ENCODE results near the gene LILRA6.
A peak's percentile ranks its signal among the peaks of the same experiment; 100 is the strongest.
"Not testable (repeated sequence)": the region's sequence is repeated elsewhere in the genome, so short reads cannot be mapped to it uniquely, and the experiment has no call there.

LILRA6 gene

GRCh38 chr19:54262066-54262465, 19.5 kb upstream of the LILRA6 start:
- DNase-seq, result no peak

DNA sequence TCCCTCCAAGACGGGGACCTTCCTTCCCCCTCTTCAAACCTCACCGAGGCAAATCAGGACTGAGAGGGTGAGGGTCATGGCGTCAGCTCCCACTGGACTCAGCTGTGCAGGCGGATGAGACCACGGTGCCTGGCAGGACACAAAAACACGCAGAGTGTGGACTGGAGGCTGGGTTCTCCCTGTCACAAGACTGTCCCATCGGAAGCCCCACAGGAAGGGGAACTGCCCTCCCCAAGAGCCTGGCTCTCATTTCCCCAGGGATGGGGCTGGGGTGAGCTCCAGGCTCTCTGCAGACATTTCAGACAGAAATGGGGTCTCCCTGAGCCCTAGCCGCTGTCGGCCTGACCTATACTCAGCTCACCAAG, 14.5 kb upstream of the LILRA6 start, which contains the start of gene LILRB5:
TSS of gene LILRB5 (minus strand) at position 158 of the 365 bp plus-strand sequence. CDS start at position 78, 80 bp downstream.
- no peak for DNase-seq

DNA sequence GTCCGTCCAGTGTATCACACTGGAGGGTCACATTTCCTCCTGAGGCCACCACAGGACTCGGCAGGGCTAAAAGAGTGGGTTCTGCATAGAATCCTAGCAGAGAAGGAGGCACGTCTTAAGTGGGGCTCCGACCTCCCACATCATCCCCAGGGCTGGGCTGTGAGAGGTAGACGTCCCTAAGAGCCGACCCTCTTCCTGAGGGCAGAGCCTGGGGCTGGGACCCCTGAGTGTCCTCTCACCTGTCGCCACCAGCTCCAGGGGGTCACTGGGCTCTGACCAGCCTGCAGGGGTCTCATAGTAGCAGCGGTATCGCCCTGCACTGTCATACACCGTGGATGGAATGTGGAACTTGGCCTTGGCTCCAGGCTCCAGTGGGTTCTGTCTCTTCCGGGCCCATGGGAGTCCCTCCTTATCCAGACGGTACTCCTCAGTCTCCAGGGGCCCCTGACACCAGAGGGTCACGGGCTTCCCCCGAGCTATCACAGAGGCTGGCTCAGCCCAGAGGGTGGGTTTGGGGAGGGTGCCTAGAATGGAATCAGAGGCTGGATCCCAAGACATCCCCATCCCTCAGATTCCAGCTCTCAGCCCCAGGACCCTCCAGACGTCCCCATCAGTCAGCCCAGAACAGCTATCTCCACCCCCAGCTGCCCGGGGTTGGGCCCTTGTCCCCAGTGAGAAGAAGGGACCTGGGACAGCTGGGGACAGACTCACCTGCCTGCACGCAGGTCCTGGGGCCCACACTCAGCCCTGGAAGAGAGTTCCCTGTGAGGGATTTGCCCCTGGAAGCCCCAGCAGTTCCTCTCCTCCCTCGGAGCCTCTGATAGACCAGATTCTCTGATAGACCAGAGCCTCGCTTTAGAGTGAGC, 13.9 kb upstream of the LILRA6 start:
- no peak for DNase-seq

DNA sequence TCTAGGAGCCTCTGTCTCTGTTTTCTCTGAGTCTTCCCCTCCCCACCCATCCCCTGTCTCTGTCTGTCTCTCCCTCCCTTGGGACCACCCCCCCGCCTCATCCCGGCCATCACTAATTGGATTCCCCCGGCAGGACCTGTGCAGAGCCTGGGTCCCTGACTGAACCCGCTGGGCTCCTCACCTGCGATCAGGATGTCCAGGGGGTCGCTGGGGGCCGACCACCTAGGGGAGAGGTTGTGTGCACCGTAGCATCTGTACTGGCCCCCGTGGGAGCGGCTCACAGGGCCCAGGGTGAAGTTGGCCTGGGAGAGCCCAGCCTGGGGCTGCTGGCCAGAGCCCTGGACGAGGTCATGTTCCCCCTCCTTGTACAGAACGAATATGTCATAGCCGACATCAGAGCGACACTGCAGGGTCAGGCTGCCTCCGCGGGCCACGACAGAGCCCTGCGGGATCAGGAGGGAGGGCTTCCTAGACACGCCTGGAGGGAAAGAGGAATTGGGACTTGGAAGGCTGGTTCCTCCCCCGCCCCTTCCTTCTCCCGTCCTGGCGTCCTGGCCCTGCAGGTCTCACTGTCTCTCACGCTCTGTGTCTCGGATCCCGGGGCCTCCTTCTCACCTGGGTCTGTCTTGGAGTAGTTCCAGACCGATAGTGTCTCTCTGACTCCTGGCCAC, 12.7 kb upstream of the LILRA6 start:
- no peak for DNase-seq

GRCh38 chr19:54254195-54254906, 11.8 kb upstream of the LILRA6 start:
- no peak for DNase-seq

DNA sequence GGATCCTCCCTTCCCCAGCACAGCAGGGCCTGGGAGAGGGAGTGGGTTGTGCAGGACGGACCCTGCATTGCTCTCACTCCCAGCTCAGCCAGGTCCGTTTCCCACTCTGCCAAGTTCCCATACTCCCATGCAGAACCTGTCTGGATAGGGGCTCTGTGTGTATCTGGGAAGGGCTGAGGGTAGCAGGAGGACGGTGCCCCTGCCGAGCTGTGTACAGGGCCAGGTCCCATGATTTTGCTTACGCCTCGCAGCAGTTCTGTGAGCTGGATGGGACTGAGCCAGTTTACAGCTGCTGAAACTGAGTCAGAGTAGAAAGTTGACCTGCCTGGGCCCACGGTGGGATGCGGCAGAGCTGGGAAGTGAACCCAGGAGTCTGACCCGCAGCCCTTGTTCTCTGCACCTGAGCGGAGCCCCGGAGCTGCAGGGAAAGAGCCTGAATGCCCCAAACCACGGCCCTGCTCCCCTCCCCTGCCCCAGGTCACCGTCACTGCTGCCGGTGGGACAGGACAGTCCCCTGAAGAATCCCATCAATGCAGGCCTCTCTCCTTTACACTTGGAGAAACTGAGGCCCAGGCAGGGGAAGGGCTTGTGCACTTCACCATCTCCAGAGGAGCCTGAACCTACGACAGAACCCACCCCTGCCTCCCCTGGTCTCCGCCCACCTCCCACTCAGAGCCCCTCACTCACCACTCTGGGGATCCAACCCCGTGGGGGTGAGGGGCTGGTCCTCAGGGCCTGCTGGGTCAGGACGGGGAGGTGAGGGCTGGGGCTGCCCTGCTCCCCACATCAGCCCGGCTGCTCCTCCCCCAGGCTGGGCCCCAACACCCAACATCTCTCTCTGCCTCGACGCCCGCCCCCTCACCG, 11.0 kb upstream of the LILRA6 start:
- DNase-seq, result no peak

- no peak for DNase-seq
Measured at GRCh38 chr19:54252845-54253244, 10.3 kb upstream of the LILRA6 start.

DNA sequence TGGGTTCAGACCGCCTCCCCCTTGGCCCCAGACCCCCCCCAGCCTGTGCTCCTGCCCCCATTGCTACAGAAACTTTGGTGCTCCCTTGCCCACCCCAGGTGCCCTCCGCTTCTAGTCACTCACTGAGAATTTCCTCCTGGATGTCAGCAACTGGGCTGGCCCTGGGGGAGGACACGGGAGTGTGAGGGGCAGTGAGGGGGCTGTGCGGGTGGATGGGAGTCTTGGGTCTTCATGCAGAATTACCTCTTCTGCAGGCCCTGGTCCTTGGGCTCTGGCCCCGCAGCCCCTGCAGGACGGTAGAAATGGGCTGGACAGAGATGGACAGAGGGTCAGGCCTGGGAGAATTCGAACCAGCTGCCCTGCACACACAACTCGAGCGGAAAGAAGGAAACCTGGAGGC, 9.7 kb upstream of the LILRA6 start:
- no peak for DNase-seq

DNA sequence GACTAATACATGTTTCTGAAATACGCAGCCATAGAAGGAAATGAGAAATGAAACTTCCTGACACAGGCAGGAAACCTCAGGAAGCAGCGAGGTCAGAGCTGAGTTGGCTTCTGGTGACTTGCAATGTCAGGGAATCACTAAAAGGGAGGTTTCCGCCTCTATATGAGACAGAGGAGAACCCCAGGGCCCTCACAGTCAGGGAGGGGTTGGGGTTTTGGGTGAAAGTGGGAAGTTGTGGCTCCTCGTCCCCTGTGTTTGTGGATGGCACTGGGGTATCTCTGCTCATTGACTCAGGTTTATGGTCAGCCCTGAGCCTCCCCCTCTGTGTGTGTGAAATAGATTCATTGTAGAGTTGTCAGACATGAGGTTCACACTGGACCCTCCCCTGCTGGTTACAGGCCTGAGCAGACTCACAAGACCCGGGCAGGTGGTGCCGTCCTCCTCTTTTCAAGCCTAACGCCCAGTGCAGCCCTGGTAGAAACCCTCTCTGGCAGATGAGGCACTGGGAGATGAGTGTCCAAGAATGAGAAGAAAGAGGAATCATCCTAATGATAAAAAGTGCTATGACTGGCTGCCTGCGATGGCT, 5.5 kb upstream of the LILRA6 start:
- peak; percentile 54 to 88 for DNase-seq

DNA sequence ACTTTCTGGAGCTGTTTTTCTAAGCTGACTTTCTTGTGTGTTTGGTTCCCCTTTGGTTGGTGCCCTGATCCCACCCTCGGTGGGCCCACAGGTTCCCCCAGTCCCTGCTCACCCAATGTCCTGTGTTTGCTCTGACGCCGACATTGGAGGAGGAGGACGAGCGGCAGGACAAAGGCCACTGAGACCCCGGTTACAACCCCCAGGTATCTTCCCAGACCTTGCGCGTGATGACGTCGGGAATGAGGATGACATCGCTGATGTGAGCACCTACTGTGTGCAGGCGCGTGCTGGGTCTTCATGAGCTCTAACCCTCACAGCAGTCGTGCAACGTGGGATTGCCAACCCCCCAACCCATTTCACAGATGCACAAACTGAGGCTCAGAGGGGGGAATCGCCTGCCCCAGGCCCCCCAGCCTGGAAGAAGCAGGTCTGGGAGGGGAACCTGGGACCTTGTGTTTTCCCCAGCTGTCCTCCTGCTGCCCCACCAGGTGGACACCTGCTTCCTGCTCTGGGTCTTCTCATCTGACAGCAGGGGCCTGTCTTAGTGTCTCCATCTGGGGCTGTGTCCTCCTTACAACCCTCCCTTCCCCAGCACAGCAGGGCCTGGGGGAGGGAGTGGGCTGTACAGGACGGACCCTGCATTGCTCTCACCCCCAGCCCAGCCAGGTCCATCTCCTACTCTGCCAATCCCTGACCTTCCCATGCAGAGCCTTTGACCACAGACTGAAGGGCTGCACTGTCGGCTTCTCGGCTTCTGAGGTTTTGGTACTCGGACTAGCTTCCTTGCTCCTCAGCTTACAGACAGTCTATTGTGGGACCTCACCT, 4.7 kb upstream of the LILRA6 start:
- no peak for DNase-seq

GRCh38 chr19:54245936-54246335, 3.3 kb upstream of the LILRA6 start:
- DNase-seq, result peak in 1 of 2 donors; percentile 9

DNA sequence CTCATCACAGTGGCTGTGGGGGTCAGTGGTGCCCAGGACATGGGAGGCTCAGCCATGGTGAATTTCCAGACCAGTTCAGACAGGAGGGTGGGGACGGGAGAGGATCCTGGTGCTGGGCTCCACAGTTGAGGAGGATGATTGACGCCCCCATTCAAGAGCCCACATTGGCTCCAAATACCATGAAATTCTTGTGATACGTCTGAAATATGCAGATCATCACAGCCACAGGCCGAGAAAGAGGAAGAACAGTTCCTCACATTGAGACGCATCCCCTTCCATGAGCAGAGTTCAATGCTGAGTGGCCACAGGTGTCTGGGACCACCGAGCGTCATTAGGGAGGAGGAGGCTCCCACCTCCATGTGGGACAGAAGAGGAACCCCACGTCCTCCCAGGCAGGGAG, 1.2 kb upstream of the LILRA6 start:
- DNase-seq, result not testable (repeated sequence)

DNA sequence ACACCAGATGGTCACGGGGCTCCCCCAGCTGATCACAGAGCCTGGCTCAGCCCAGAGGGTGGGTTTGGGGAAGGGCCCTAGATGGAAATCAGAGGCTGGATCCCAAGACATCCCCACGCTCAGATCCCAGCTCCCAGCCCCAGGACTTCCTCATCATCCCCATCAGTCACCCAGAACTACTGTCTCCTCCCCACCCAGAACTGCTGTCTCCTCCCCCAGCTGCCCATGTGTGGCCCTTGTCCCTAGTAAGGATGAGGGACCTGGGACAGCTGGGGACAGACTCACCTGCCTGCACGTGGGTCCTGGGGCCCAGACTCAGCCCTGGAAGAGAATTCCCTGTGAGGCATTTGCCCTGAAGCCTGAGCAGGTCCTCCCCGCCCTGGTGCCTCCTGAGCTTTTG, 356 bp downstream of the LILRA6 start:
- not testable (repeated sequence) for DNase-seq

GRCh38 chr19:54240372-54241336, 1.9 kb downstream of the LILRA6 start:
- DNase-seq, result not testable (repeated sequence)

DNA sequence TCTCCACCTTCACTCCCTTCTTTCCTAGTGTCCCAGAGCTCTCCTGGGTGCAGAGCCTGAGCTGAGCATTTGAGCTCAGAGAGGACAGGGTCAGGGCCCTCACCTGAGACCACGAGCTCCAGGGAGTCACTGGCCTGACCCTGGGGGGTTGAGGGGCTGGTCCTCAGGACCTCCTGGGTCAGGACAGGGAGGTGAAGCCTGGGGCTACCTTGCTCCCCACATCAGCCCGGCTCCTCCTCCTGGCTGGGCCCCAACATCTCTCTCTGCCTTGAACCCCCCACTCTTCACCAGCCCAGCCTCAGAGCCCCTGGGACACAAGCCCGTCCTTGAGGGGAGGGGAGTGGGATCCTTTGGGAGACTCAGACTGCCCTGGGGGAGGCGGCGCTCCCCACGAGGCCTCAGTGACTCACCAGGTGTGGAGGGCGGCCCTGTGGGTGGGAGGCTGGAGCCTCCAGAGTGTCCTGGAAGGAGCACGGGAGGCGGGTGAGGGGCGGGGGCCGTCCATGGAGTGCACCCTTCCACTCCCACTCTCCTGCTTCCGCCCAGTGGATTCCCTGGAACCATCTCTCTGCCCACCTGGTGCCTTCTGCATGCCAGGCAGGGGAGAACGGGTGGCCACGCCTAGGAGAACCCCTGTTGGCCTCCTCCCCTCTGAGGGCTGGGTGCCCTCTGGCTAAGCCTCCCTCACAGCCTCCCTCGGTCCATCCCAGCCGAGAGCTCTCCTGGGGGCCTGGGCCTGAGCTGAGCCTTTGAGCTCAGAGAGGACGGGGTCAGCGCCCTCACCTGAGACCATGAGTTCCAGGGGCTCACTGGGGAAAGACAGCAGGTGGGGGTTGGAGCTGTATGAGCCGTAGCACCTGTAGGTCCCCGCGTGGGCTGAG, 2.9 kb downstream of the LILRA6 start:
- DNase-seq, result not testable (repeated sequence)

DNA sequence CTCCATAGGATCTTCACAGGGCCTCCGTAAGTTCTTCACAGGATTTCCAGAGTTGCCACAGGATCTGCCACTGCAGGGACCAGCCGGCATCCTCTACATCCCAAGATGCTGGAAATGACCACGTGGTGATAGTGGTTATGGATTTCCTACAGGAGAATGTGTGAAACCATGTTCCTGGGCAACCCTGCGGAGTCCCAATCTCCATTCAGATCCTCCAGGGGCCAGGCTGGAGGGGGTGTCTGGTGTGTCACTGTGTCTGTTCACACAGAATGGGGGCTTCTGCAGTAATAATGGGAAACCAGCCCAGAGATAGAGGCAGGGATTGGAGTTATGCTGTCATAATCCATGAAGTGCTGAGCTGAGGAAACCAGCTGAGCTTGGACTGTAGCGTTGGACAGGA, 8.6 kb downstream of the LILRA6 start:
- DNase-seq, result no peak

DNA sequence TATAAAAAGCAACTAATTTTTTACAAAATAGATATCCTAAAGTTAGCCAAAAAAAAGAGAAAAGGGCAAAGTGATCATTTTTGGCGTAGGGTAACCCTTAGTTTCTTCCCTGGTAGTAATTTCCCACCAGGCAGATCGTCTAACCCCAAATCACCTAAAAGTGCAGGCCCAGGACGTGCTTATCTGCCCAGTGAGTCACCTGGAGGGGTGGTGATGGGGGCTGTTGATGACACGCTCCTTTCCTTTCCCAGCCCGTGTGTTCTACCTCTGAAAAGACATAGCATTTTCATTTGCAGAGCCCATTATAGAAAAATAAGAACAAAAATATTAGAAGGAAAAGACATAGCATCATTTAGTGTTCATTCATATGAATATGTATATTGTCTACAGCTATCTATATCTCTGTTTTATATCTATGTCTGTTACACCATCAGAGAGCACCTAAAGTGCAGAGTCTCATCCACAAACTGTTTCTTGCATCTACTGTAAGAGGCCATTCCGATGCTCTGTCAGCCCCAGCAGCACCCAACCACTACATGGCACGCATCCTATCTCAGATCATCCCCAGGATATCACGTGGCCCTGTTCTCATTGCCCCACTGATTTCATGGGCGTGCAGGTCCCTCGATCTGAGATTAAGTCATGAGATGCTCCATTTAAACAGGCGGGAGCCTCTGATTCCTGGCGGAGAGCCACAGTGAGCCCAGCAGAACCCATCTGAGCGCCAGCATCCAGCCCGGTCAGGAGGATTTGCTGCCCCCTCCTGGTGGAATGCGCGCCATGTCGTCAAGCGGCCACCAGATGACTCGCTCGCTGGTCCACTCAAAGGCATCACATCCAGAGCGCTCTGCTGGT, 11.3 kb downstream of the LILRA6 start:
- peak; percentile 61 to 75 for DNase-seq

- DNase-seq, result no peak
Measured at GRCh38 chr19:54230031-54230430, 12.6 kb downstream of the LILRA6 start.
